Measurements from ENCODE around the gene TAS2R42.

The TAS2R42 gene, protein sequence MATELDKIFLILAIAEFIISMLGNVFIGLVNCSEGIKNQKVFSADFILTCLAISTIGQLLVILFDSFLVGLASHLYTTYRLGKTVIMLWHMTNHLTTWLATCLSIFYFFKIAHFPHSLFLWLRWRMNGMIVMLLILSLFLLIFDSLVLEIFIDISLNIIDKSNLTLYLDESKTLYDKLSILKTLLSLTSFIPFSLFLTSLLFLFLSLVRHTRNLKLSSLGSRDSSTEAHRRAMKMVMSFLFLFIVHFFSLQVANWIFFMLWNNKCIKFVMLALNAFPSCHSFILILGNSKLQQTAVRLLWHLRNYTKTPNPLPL

DNA sequence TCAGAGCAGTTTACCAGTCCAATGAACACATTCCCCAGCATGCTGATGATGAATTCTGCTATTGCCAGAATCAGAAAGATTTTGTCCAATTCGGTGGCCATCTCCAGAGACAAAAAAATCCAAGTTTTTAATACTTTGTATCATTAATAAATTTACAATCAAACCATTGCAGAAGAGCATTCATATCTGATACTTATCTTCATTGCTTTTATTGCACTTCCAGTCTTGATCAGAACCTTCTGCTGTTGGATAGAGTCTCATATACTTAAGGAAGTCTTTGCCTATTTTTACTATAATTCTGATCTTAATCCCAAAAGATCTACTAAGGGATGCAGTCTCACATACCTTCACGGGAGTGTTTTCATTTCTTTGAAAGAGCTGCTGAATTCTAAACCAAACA, at the start of gene TAS2R42:
Gene TAS2R42, minus strand, starts transcription at position 101 of the 400 bp plus-strand sequence. Its CDS starts 0 bp downstream, at position 101.
- DNase-seq, result no peak

- no peak for DNase-seq
Measured at GRCh38 chr12:11233532-11233931, 46.8 kb upstream of the TAS2R42 start.

GRCh38 chr12:11228296-11228879, 41.7 kb upstream of the TAS2R42 start:
- peak; percentile 1 to 15 for DNase-seq

DNA sequence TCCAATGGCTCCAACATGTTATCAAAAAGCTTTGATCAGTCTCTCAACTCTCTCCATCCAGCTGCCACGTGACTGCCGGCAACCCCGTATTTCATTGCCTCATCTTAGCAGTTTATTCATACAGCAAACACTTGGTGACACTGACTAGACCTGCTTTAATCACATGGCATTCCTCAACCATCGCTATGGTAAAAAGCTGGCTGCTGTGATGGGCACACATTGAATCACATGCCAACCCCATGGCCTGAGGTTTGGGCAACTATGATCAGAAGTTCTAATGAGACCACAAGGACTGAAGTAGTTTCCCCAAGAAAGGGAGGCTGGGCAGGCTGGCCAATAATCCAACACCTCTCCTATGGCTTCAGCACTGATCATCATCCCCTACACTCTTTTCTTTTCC, 40.6 kb upstream of the TAS2R42 start:
- DNase-seq, result no peak

GRCh38 chr12:11209113-11209512, 22.4 kb upstream of the TAS2R42 start:
- no peak for DNase-seq

DNA sequence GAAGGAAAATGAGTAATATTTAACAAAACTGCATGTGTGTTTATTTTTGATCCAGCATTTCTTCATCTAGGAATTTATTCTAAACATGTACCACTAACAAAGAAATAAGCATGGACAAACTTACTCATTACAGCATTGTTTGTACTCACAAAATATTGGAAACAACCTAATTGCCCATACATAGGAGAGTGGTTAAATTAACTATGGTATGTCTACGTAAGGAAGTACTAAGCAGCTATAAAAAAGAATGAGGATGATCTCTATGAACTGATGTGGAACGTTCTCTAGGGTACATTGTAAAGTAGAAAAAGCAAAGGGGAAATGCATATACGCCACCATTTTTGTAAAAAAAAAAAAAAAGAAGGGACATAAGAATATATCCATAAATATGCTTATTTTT, 17.4 kb upstream of the TAS2R42 start:
- DNase-seq, result no peak

GRCh38 chr12:11202811-11203210, 16.1 kb upstream of the TAS2R42 start:
- no peak for DNase-seq

GRCh38 chr12:11183011-11183410, 3.7 kb downstream of the TAS2R42 start:
- DNase-seq, result no peak

- DNase-seq, result no peak
Measured at GRCh38 chr12:11182529-11182928, 4.2 kb downstream of the TAS2R42 start.

GRCh38 chr12:11178250-11178649, 8.5 kb downstream of the TAS2R42 start:
- DNase-seq, result no peak

GRCh38 chr12:11174022-11174421, 12.7 kb downstream of the TAS2R42 start:
- no peak for DNase-seq

DNA sequence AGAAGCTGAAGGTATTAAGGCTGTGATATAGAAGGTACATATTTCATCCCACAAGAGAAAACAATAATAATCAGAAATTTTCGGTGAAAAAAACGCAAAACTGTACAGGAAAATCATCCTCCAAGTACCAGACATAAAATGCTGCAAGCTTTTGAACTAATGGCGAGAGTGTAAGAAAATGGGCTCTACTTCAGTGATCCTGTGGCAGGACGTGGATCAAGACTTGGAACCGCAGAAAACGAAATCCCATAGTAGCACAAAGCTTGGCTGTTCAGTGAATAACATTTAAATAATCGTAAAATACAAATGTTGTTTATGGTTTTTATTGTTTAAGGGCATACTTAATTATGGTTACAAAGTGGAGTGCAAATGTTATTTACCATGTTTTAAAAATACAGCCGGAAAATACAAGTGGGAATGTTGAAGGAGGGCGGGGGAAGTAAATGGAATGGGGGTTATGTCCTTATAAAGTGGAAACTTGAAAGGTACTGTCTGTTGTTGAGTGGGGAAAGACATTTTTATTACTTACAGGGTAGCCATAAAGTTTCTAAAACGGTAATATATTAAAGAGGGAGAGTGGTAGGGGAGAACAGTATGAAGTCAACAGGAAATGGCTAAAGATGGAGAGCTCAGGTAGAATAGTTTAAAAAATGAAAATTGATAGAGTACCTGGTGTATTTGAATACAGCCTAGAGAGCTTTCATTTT, 14.6 kb downstream of the TAS2R42 start:
- DNase-seq, result no peak

DNA sequence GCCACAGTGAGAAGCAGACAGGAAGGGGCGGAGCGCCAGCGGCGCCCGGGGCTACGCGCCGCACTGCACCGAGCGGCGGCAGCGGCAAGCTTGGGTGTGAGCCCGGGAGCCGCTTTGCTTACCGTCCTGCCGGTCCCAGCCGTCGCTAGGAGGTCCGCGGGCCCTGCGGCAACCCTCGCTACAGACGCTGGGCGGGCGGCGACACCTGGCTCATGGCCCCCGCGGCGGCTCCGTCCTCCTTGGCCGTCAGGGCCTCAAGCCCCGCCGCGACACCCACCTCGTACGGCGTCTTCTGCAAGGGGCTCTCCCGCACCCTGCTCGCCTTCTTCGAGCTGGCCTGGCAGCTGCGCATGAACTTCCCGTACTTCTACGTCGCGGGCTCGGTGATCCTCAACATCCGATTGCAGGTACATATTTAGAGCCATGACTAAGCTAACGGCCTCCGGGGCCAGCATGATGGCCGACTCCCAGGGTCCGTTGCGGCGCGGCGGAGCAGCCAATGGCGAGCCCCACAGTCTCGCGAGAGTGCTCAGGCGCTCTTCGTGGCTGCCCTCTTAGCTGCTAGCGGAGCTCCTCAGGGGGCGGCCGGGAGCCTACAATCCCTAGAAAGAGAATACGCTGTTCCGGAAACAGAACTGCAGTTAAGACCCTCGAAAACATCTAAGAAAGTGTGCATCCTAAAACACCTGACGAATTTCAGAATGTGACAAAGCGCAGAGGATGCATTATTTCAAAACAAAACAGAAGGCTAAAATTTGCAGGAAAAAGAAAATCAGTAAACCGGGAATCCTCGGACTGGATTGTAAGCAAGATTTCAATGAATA, 15.4 kb downstream of the TAS2R42 start, which contains the start of gene SMIM10L1:
Gene SMIM10L1, plus strand, starts transcription at position 50 of the 824 bp plus-strand sequence. Its CDS starts 163 bp downstream, at position 213.
- DNase-seq, result peak; percentile 80

GRCh38 chr12:11170810-11171144, 16.0 kb downstream of the TAS2R42 start:
- no peak for DNase-seq

DNA sequence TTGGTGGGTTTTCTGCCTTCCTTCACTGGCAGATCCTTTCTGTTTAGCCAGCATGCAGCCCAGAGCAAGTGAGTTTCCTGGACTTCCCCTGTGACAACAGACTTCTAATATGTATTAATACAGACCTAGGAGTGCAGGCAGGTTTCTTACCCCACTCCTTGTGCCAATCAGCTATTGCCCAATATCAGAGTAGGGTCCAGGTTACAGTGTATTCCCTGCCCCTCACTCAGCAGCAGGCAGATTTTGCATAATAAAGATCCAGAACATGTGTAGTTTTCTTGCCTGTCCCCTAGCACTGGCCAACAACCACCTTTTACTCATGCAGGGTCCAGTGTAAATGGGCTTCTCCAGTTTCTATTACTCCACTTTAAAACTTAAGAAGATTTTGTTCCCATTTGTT, 20.4 kb downstream of the TAS2R42 start:
- no peak for DNase-seq

GRCh38 chr12:11164384-11164783, 22.4 kb downstream of the TAS2R42 start:
- no peak for DNase-seq

DNA sequence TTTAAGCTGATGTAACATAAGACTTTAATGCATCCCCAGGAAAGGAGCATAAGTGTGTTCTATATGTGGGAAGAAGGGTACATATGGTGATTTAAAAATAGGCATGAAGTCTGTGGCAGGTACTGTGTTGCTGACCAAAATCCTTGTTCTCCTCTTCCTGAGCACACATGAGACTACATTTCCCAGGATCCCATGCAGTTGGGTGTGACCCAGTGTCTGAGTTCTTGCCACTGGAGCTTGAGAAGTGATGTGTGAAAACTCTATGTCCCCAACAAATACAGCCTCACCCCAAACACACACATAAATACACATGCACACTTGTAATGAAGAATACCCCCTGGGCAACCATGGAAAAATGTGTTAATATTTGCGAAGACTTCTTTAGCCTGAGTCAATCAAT, 24.2 kb downstream of the TAS2R42 start:
- no peak for DNase-seq

- DNase-seq, result no peak
Measured at GRCh38 chr12:11158885-11159444, 27.8 kb downstream of the TAS2R42 start.

- no peak for DNase-seq
Measured at GRCh38 chr12:11154400-11154925, 32.3 kb downstream of the TAS2R42 start.

- DNase-seq, result no peak
Measured at GRCh38 chr12:11152725-11153124, 34.0 kb downstream of the TAS2R42 start.

- DNase-seq, result no peak
Measured at GRCh38 chr12:11150832-11151231, 35.9 kb downstream of the TAS2R42 start.

DNA sequence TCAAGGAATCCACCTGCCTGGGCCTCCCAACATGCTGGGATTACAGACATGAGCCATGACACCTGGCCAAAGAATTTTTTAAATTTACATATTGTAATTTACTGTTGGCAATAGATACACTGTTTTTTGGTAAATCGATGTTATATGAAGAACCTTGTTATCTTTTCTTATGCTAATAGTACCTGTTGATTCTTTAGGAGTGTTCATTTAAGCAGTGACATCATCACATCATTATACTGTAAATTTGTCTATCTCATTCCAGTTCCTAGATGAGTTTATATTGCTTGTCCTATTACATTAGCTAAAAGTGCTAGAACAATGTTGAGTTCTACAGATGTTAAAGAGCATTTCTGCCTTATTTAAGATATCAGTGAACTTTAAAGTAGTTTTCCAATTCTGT, 39.3 kb downstream of the TAS2R42 start:
- DNase-seq, result no peak

DNA sequence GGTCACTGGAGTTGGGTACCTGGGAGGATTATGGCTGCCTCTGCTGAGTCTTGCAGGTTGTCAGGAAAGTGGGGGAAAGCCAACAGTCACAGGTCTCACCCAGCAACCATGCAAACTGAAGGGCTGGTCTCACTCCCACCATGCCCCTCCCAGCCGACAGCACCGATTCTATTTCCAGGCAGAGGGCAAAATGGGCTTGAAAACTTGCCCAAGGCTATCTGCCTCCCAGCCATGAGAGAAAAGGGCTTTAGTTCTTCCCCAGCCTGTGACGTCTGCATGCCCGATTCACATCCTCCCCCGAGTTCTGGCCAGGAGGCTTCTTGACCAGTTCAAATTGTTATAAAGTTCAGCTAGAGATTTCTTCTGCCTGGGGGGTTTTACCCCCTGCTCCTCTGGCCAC, 42.4 kb downstream of the TAS2R42 start:
- DNase-seq, result no peak
